ENCODE data around the gene GNG10. TPM values are rescaled to one million over a fixed set of nuclear protein-coding genes. Genes with fewer than 3 reads are reported as not detected.
"Not testable (repeated sequence)": the region's sequence is repeated elsewhere in the genome, so short reads cannot be mapped to it uniquely, and the experiment has no call there.

Gene GNG10
- total RNA-seq, 2 donors from 2014 or later, result 17.2 to 24.7 TPM

- Mint-ChIP-seq H3K4me3 (peak overlapping the region; percentile 93 to 97), H3K4me1 (ENCODE audit: low read depth) (peaks cover 27% of the 10 kb centered on the region), H3K36me3 (ENCODE audit: insufficient read depth in 2 of 2) (peaks cover 10 to 11% of the 10 kb centered on the region in 2 donors), H3K27ac (peak overlapping the region; percentile 96), H3K27me3 (ENCODE audit: low read depth) (peaks cover 5% of the 10 kb centered on the region), H3K9me3 (no peaks in the 10 kb centered on the region)
- DNase-seq (peak in 1 of 2 donors; percentile 5), ATAC-seq (replicated peaks in 1 of 2) (no peak)
Observed at GRCh38 chr9:111662576-111663300, 1.3 kb downstream of the GNG10 start.

GRCh38 chr9:111663301-111663823, 2.0 kb downstream of the GNG10 start:
- Mint-ChIP-seq H3K27ac (peak overlapping the region; percentile 96), H3K27me3 (ENCODE audit: low read depth) (peaks cover 5% of the 10 kb centered on the region), H3K9me3 (no peaks in the 10 kb centered on the region), H3K4me3 (peak overlapping the region; percentile 93 to 97), H3K36me3 (ENCODE audit: insufficient read depth in 2 of 2) (peaks cover 10 to 11% of the 10 kb centered on the region in 2 donors), H3K4me1 (ENCODE audit: low read depth) (peaks cover 27% of the 10 kb centered on the region)
- ATAC-seq (replicated peaks in 1 of 2) (no peak), DNase-seq (no peak)

GRCh38 chr9:111668026-111668573, 6.7 kb downstream of the GNG10 start:
- Mint-ChIP-seq H3K27ac (no peak overlapping the region), H3K4me3 (no peak overlapping the region), H3K36me3 (ENCODE audit: insufficient read depth in 2 of 2) (peaks cover 4 to 20% of the 10 kb centered on the region in 2 donors)

GRCh38 chr9:111668601-111669000, 7.2 kb downstream of the GNG10 start:
- H3K27ac Mint-ChIP-seq; ATAC-seq (replicated peaks in 1 of 2); H3K4me1 Mint-ChIP-seq (ENCODE audit: low read depth); DNase-seq; H3K4me3 Mint-ChIP-seq; H3K9me3 Mint-ChIP-seq; H3K27me3 Mint-ChIP-seq (ENCODE audit: low read depth): not testable (repeated sequence)
- peaks cover 0 to 15% of the 10 kb centered on the region in 2 donors for H3K36me3 Mint-ChIP-seq (ENCODE audit: insufficient read depth in 2 of 2)

More at GRCh38 chr9:111668026-111668573, 6.7 kb downstream of the GNG10 start:
- Mint-ChIP-seq H3K9me3 (no peaks in the 10 kb centered on the region), H3K4me1 (ENCODE audit: low read depth) (peaks cover 6% of the 10 kb centered on the region), H3K27me3 (ENCODE audit: low read depth) (no peaks in the 10 kb centered on the region)
- no peak for ATAC-seq (replicated peaks in 1 of 2)
- DNase-seq, result no peak

GRCh38 chr9:111674319-111674718, 12.9 kb downstream of the GNG10 start:
- H3K4me3 Mint-ChIP-seq, result no peak overlapping the region
- peak overlapping the region; percentile 2 for H3K27ac Mint-ChIP-seq
- ATAC-seq (replicated peaks in 1 of 2) (no peak), DNase-seq (no peak)
- H3K27me3 Mint-ChIP-seq (ENCODE audit: low read depth), result no peaks in the 10 kb centered on the region
- no peaks in the 10 kb centered on the region for H3K4me1 Mint-ChIP-seq (ENCODE audit: low read depth)
- no peaks in the 10 kb centered on the region for H3K9me3 Mint-ChIP-seq
- H3K36me3 Mint-ChIP-seq (ENCODE audit: insufficient read depth in 2 of 2), result peaks cover 5 to 7% of the 10 kb centered on the region in 2 donors

GRCh38 chr9:111676116-111676515, 14.7 kb downstream of the GNG10 start:
- H3K27ac Mint-ChIP-seq, result no peak overlapping the region
- H3K4me1 Mint-ChIP-seq (ENCODE audit: low read depth), result no peaks in the 10 kb centered on the region
- H3K27me3 Mint-ChIP-seq (ENCODE audit: low read depth), result no peaks in the 10 kb centered on the region
- DNase-seq (no peak), ATAC-seq (replicated peaks in 1 of 2) (no peak)
- H3K9me3 Mint-ChIP-seq, result no peaks in the 10 kb centered on the region
- H3K36me3 Mint-ChIP-seq (ENCODE audit: insufficient read depth in 2 of 2), result peaks cover under 1 to 5% of the 10 kb centered on the region in 2 donors
- no peak overlapping the region for H3K4me3 Mint-ChIP-seq

GRCh38 chr9:111678293-111678692, 16.9 kb downstream of the GNG10 start:
- no peaks in the 10 kb centered on the region for H3K27me3 Mint-ChIP-seq (ENCODE audit: low read depth)
- peaks cover 0 to 5% of the 10 kb centered on the region in 2 donors for H3K36me3 Mint-ChIP-seq (ENCODE audit: insufficient read depth in 2 of 2)
- no peak for DNase-seq
- no peak overlapping the region for H3K4me3 Mint-ChIP-seq
- H3K4me1 Mint-ChIP-seq (ENCODE audit: low read depth), result no peaks in the 10 kb centered on the region
- H3K9me3 Mint-ChIP-seq, result no peaks in the 10 kb centered on the region
- no peak overlapping the region for H3K27ac Mint-ChIP-seq
- ATAC-seq (replicated peaks in 1 of 2), result no peak

GRCh38 chr9:111679199-111679598, 17.8 kb downstream of the GNG10 start:
- Mint-ChIP-seq H3K27me3 (ENCODE audit: low read depth) (no peaks in the 10 kb centered on the region), H3K36me3 (ENCODE audit: insufficient read depth in 2 of 2) (peaks cover 0 to 5% of the 10 kb centered on the region in 2 donors), H3K27ac (no peak overlapping the region), H3K4me3 (no peak overlapping the region), H3K9me3 (no peaks in the 10 kb centered on the region), H3K4me1 (ENCODE audit: low read depth) (no peaks in the 10 kb centered on the region)
- DNase-seq (no peak), ATAC-seq (replicated peaks in 1 of 2) (no peak)

- H3K4me1 Mint-ChIP-seq (ENCODE audit: low read depth), result no peaks in the 10 kb centered on the region
- H3K27me3 Mint-ChIP-seq (ENCODE audit: low read depth), result no peaks in the 10 kb centered on the region
- no peak overlapping the region for H3K4me3 Mint-ChIP-seq
- H3K9me3 Mint-ChIP-seq, result no peaks in the 10 kb centered on the region
- H3K36me3 Mint-ChIP-seq (ENCODE audit: insufficient read depth in 2 of 2), result peaks cover 0 to 3% of the 10 kb centered on the region in 2 donors
- ATAC-seq (replicated peaks in 1 of 2), result no peak
- DNase-seq, result no peak
- H3K27ac Mint-ChIP-seq, result no peak overlapping the region
Observed at GRCh38 chr9:111683392-111683791, 22.0 kb downstream of the GNG10 start.

GRCh38 chr9:111691672-111692329, 30.4 kb downstream of the GNG10 start:
- Mint-ChIP-seq H3K36me3 (ENCODE audit: insufficient read depth in 2 of 2) (no peaks in the 10 kb centered on the region), H3K27me3 (ENCODE audit: low read depth) (no peaks in the 10 kb centered on the region), H3K9me3 (no peaks in the 10 kb centered on the region), H3K4me1 (ENCODE audit: low read depth) (no peaks in the 10 kb centered on the region), H3K27ac (peak overlapping the region; percentile 28), H3K4me3 (no peak overlapping the region)
- ATAC-seq (replicated peaks in 1 of 2) (no peak), DNase-seq (no peak)

- no peaks in the 10 kb centered on the region for H3K9me3 Mint-ChIP-seq
- H3K27me3 Mint-ChIP-seq (ENCODE audit: low read depth), result no peaks in the 10 kb centered on the region
- ATAC-seq (replicated peaks in 1 of 2), result no peak
- no peak overlapping the region for H3K27ac Mint-ChIP-seq
- no peak overlapping the region for H3K4me3 Mint-ChIP-seq
- peaks cover 8% of the 10 kb centered on the region for H3K4me1 Mint-ChIP-seq (ENCODE audit: low read depth)
- peaks cover 0 to 1% of the 10 kb centered on the region in 2 donors for H3K36me3 Mint-ChIP-seq (ENCODE audit: insufficient read depth in 2 of 2)
- DNase-seq, result no peak
Observed at GRCh38 chr9:111696796-111697195, 35.4 kb downstream of the GNG10 start.

GRCh38 chr9:111700776-111701175, 39.4 kb downstream of the GNG10 start:
- Mint-ChIP-seq H3K4me3 (no peak overlapping the region), H3K27me3 (ENCODE audit: low read depth) (no peaks in the 10 kb centered on the region), H3K27ac (no peak overlapping the region), H3K36me3 (ENCODE audit: insufficient read depth in 2 of 2) (peaks cover 0 to 1% of the 10 kb centered on the region in 2 donors), H3K4me1 (ENCODE audit: low read depth) (peaks cover 8% of the 10 kb centered on the region), H3K9me3 (no peaks in the 10 kb centered on the region)
- DNase-seq (no peak), ATAC-seq (replicated peaks in 1 of 2) (no peak)

GRCh38 chr9:111704503-111704902, 43.1 kb downstream of the GNG10 start:
- Mint-ChIP-seq H3K36me3 (ENCODE audit: insufficient read depth in 2 of 2) (no peaks in the 10 kb centered on the region), H3K4me3 (no peak overlapping the region), H3K9me3 (no peaks in the 10 kb centered on the region), H3K4me1 (ENCODE audit: low read depth) (peaks cover 8% of the 10 kb centered on the region), H3K27me3 (ENCODE audit: low read depth) (no peaks in the 10 kb centered on the region), H3K27ac (no peak overlapping the region)
- ATAC-seq (replicated peaks in 1 of 2), result no peak
- no peak for DNase-seq
